WI38 (cell line): Measurements from ENCODE around the gene KRTAP26-1.

Experiments used
- H3K4me3 ChIP-seq: 2 replicates; pipeline ENCODE4 v1.5.1; 2011; ENCODE audit warnings: low read depth, mild to moderate bottlenecking, control low read depth, low read length
- CTCF ChIP-seq: IDR thresholded peaks from 2 replicates; pipeline ENCODE4 v1.5.1; 2012; ENCODE audit warnings: low read depth, mild to moderate bottlenecking, control low read depth, low read length

Gene KRTAP26-1

DNA sequence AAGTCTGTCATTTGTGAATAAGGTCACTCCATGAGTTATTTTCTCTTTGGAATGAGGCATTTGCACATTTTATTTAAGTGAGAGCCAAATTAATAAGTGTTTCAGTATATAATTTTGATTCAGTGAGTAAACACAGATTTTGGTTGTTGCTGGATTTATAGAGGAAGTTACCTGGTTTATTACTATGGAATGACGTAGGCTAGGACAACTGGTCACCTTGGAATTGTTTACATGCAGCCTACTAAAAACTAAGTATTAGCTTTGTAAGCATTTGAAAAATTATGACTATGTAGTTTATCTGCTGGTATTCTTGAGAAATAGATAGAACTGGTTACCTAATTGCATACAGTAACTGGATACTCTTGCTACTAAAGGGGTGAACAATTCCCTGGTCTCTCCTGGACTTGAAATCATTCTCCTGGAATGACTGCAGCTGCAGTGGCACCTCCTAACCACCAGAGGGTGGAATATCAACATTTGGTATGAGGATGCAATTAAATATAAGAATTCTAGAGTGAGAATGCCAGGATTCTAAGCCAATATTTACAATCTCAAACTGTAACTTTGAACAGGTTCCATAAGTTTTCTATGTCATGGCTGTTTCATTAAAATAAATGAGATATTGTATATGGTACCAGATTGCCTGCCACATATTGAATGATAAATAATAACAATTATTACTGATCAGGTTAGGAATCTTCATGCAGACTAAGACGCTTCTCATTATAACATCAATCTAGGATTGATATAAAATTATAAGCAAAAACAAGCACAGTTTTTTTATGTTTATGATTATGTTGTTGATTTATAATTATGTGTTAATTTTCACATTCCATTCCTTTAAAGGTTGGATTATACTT is 20.8 kb upstream of the KRTAP26-1 start:
- no peak overlapping the region for H3K4me3 ChIP-seq
- TF ChIP-seq CTCF = peak; percentile 56

- H3K4me3 ChIP-seq = no peak overlapping the region
- no peak for TF ChIP-seq CTCF
Measured at GRCh38 chr21:30338717-30339116, 18.6 kb upstream of the KRTAP26-1 start.

GRCh38 chr21:30337772-30338171 is 17.7 kb upstream of the KRTAP26-1 start:
- TF ChIP-seq CTCF = no peak

DNA sequence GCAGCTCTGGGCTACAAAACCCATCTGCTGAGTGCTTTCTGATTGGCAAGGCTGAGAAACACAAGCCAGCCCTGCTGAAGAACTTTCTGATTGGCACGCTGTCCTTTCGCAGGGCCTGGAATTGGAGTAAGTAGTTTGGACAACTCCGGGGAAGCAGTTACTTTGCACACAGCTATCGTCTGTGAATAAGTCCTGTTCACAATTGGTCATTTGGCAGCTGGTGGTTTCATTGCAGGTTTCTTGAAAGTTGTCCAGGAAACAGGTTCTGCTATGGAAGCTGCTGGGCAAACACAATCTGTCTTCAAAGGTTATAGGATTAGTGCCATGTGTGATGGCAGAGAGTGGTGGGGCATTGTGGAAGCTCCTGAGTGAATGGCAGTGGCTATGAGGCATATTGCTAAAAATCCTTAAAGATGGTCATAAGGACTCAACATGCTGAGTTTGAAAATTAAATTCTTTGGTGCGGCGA is 17.2 kb upstream of the KRTAP26-1 start, which contains the start of gene KRTAP27-1:
TSS of gene KRTAP27-1 (minus strand) at position 419 of the 469 bp plus-strand sequence. CDS start at position 393, 26 bp downstream.
- no peak within 1 kb of the TSS for H3K4me3 ChIP-seq
- no peak for TF ChIP-seq CTCF

More at GRCh38 chr21:30337772-30338171, 17.7 kb upstream of the KRTAP26-1 start:
- no peak overlapping the region for H3K4me3 ChIP-seq

DNA sequence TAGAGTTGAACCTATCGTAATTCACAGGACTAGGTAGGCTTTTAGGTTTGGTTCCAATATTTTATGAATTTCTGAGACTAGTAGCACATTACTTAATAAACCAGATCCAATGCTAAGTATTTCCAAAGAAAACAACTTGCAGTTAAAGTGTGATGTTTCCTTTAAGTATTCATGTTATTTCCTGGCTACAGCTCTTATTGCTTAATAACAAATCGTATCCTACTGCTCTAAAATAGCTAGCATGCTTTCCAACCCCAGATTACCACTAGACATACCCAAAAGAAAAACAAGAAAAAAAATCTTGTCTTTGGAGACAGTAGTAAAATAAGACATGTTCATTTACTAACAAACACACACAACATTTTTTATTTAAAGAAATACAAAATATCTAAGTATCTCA is 16.5 kb upstream of the KRTAP26-1 start:
- no peak for TF ChIP-seq CTCF
- no peak overlapping the region for H3K4me3 ChIP-seq

DNA sequence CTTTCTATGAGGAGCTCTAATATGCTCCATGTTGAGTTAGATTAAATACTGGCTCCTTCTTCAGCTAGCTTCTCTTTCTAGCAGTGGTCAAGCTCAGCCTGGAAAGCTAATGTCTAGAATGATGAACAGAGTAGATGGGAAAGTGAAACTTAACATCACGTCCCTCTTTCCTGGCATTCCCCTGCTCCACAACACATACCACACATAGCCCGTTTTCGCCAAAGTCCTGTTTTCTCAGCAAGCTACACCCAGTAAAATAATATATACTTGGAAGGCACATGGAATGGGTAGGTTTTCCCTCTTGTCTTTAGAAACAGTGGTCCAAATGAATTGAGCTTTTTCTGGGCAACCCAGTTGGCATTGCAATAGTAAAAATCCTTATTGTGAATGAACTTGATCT is 13.6 kb upstream of the KRTAP26-1 start:
- no peak for TF ChIP-seq CTCF

DNA sequence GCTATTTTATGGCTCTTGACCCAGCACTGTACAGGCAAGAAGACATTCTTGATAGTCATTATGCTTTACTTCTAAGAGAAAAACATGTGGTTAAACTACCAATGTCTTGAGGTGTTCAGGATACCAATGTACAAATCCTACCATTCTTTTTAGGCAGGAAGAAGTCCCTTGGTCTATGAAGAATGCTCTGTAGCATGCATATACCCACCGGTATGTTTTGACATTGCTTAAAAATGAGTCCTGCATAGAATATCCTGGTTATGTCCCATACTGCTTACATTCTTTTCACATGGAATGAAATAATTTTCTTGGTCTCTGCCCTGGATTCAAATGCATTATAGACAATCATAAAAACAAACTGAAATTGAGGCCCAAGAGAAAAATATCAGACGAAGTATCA is 12.6 kb upstream of the KRTAP26-1 start:
- H3K4me3 ChIP-seq = no peak overlapping the region
- TF ChIP-seq CTCF = no peak

More for the DNA sequence above, 13.6 kb upstream of the KRTAP26-1 start:
- H3K4me3 ChIP-seq = no peak overlapping the region
